Endothelial cell of umbilical vein (primary cell): ENCODE results near the gene CRISPLD2. TPM values are rescaled to one million over a fixed set of nuclear protein-coding genes. Genes with fewer than 3 reads are reported as not detected.

ENCODE experiments used
- BruUV-seq: library from RNA; stranded (reverse); fragments of 400-500 nt; replicated peaks from 2 replicates; lab custom pipeline; 2021; lab: Mats Ljungman, UMichigan
- CTCF ChIA-PET: fragments of 300-600, 350-600 bp; sonication (Branson Sonifier 250); formaldehyde crosslinking; loops from one replicate; lab custom pipeline; 2021; ENCODE audit warnings: antibody characterized with exemption, inconsistent platforms; lab: Charles Lee
- POLR2A ChIA-PET: fragments of 300-600, 350-600 bp; sonication (Branson Sonifier 250); formaldehyde crosslinking; loops from one replicate; lab custom pipeline; 2021; ENCODE audit warnings: antibody characterized with exemption, inconsistent platforms; lab: Charles Lee
- DNase-seq: peaks from one replicate; pipeline ENCODE4 v3.0.0-alpha.2; 2011; ENCODE audit warnings: low read depth, low spot score
- FAIRE-seq: peaks from 2 replicates; lab custom pipeline; 2011; peaks lifted over from hg19 to GRCh38; lab: Jason Lieb, UNC
- H2AFZ ChIP-seq: 2 replicates; pipeline ENCODE4 v1.6.0; 2012; ENCODE audit warnings: low read depth, low read length, control low read depth, inconsistent platforms
- H3K27ac ChIP-seq: 2 replicates; pipeline ENCODE4 v1.5.1; 2011; ENCODE audit warnings: low read depth, mild to moderate bottlenecking, control low read depth, low read length, moderate library complexity; ENCODE audit not compliant: insufficient read depth
- H3K27me3 ChIP-seq, 2 experiments: 2 replicates each; pipeline versions ENCODE4 v1.6.0 to v1.6.1; 2011; ENCODE audit warnings: low read length in 2 of 2, mixed read lengths in 1 of 2; ENCODE audit not compliant: control insufficient read depth in 2 of 2, insufficient read depth in 2 of 2
- H3K36me3 ChIP-seq, 2 experiments: 2 replicates in 1 of 2; 3 replicates in 1 of 2; pipeline ENCODE4 v1.5.1; 2011; ENCODE audit warnings: low read length in 2 of 2, mild to moderate bottlenecking in 1 of 2, moderate library complexity in 1 of 2; ENCODE audit not compliant: control insufficient read depth in 2 of 2, insufficient read depth in 2 of 2; ENCODE audit errors: extremely low read depth in 1 of 2
- H3K4me1 ChIP-seq: 3 replicates; pipeline ENCODE4 v1.5.1; 2011; ENCODE audit warnings: mild to moderate bottlenecking, low read length; ENCODE audit not compliant: control insufficient read depth, insufficient read depth; ENCODE audit errors: extremely low read depth
- H3K4me2 ChIP-seq: 2 replicates; pipeline ENCODE4 v1.6.1; 2011; ENCODE audit warnings: low read length, control low read depth, mixed read lengths; ENCODE audit not compliant: insufficient read depth
- H3K4me3 ChIP-seq, 3 experiments: fragments of 200-600 bp in 1 of 3; sonication (generic), shearing (Covaris generic) in 1 of 3; replicated peaks in 1 of 3; 2 replicates each; pipeline ENCODE4 v1.5.1; 2011 to 2016; ENCODE audit warnings: control low read depth in 3 of 3, low read length in 3 of 3, mild to moderate bottlenecking in 2 of 3, inconsistent platforms in 1 of 3, low read depth in 1 of 3, moderate library complexity in 1 of 3; ENCODE audit not compliant: insufficient read depth in 1 of 3
- H3K79me2 ChIP-seq: 2 replicates; pipeline ENCODE4 v1.6.0; 2012; ENCODE audit warnings: low read length, inconsistent platforms; ENCODE audit not compliant: control insufficient read depth, insufficient read depth
- H3K9ac ChIP-seq: replicated peaks from 2 replicates; pipeline ENCODE3; 2011; ENCODE audit warnings: low read length, control low read depth; ENCODE audit not compliant: insufficient read depth; ENCODE audit errors: extremely low read depth
- H3K9me1 ChIP-seq: replicated peaks from 3 replicates; pipeline ENCODE4 v1.6.0; 2011; ENCODE audit warnings: mild to moderate bottlenecking, low read length; ENCODE audit not compliant: control insufficient read depth, insufficient read depth; ENCODE audit errors: extremely low read depth
- H3K9me3 ChIP-seq: replicated peaks from 2 replicates; pipeline ENCODE4 v1.5.1; 2012; ENCODE audit warnings: low read length, inconsistent platforms; ENCODE audit not compliant: control insufficient read depth, insufficient read depth
- H4K20me1 ChIP-seq: replicated peaks from 2 replicates; pipeline ENCODE3; 2011; ENCODE audit warnings: mild to moderate bottlenecking, low read length; ENCODE audit not compliant: control insufficient read depth, insufficient read depth; ENCODE audit errors: extremely low read depth
- CTCF ChIP-seq, 2 donors: IDR thresholded peaks; 1 replicate in 1 of 2; 2 replicates in 1 of 2; pipeline ENCODE4 v1.5.1; 2011; ENCODE audit warnings: low read length in 2 of 2, mild to moderate bottlenecking in 2 of 2, moderate library complexity in 2 of 2, control low read depth in 1 of 2, inconsistent platforms in 1 of 2, low read depth in 1 of 2; ENCODE audit not compliant: insufficient read depth in 1 of 2; ENCODE audit errors: extremely low read depth in 1 of 2
- EZH2 ChIP-seq: IDR thresholded peaks from 2 replicates; pipeline ENCODE4 v1.6.1; 2012; ENCODE audit warnings: borderline replicate concordance, low read depth, mild to moderate bottlenecking, moderate library complexity, low read length, inconsistent platforms; ENCODE audit not compliant: severe bottlenecking
- FOS ChIP-seq: IDR thresholded peaks from 2 replicates; pipeline ENCODE4 v1.6.1; 2011; ENCODE audit warnings: mild to moderate bottlenecking, low read length, moderate library complexity, borderline replicate concordance; ENCODE audit not compliant: insufficient read depth
- GATA2 ChIP-seq: IDR thresholded peaks from 2 replicates; pipeline ENCODE4 v1.7.0; 2011; ENCODE audit warnings: low read depth, mild to moderate bottlenecking, moderate library complexity, mixed read lengths, low read length; ENCODE audit not compliant: insufficient read length, insufficient read depth
- JUN ChIP-seq: IDR thresholded peaks from 2 replicates; pipeline ENCODE4 v1.6.1; 2011; ENCODE audit warnings: borderline replicate concordance, low read depth; ENCODE audit not compliant: insufficient read length, insufficient read depth
- MYC ChIP-seq: IDR thresholded peaks from one replicate; pipeline ENCODE4 v1.6.1; 2011; ENCODE audit warnings: mild to moderate bottlenecking, low read depth, low read length
- POLR2A ChIP-seq: IDR thresholded peaks from 2 replicates; pipeline ENCODE4 v1.6.1; 2012; ENCODE audit warnings: low read depth, mild to moderate bottlenecking, control low read depth, low read length
- POLR2AphosphoS5 ChIP-seq: IDR thresholded peaks from 2 replicates; pipeline ENCODE4 v1.6.1; 2012; ENCODE audit warnings: low read depth, mild to moderate bottlenecking, control low read depth, low read length, moderate library complexity; ENCODE audit not compliant: insufficient read depth
- dilution Hi-C: fragments of 300-500 bp; cut with MboI; formaldehyde crosslinking; loops from one replicate; pipeline ENCODE4 v1.15.0; 2019; ENCODE audit warnings: low sequenced_read_pairs; ENCODE audit not compliant: extremely low pct_ligation_motif_present
- intact Hi-C: fragments of 100-400 bp; cut with micrococcal nuclease; formaldehyde crosslinking; loops from one replicate; pipeline ENCODE4 v1.10.0; 2022
- polyA plus RNA-seq, 4 experiments: library from polyadenylated mRNA; depleted of rRNA in 3 of 4; stranded (reverse) in 3 of 4; unstranded in 1 of 4; fragments of >200 nt; gene quantifications; 2 replicates each; pipeline versions ENCODE4 v1.2.1 to v1.2.3, GENCODE V29; 2011 to 2012; ENCODE audit warnings: missing spikeins in 1 of 4
- total RNA-seq: library from RNA; stranded (reverse); gene quantifications from 2 replicates; pipeline ENCODE4 v1.2.3, GENCODE V29; 2021
- TF ChIP-seq, protein P1 (sequence below): IDR thresholded peaks from 2 replicates; pipeline ENCODE4 v1.6.1; 2011; ENCODE audit not compliant: insufficient read depth, insufficient read length

CRISPLD2 gene
- total and polyA plus RNA-seq, 2 donors (not counting 3 experiments of a cell fraction or from before 2014, with no cell fraction given), result 0.14 to 0.73 TPM

- no peak overlapping the region for H3K27ac ChIP-seq
- no peak overlapping the region for H3K4me3 ChIP-seq
- H3K9me3 ChIP-seq, result no peaks in the 10 kb centered on the region
- no peak for FAIRE-seq
- CTCF ChIA-PET, result no interaction called here
- no peaks in the 10 kb centered on the region for H4K20me1 ChIP-seq
- POLR2A ChIA-PET, result no interaction called here
- no peak for DNase-seq
- H3K79me2 ChIP-seq, result no peaks in the 10 kb centered on the region
- H3K4me2 ChIP-seq, result no peak overlapping the region
- H3K27me3 ChIP-seq, result peaks cover 0 to 2% of the 10 kb centered on the region in 2 experiments
- no peaks in the 10 kb centered on the region for H3K36me3 ChIP-seq
- BruUV-seq, result no TSS peak
- dilution Hi-C loops, result no loop called here
- no peak overlapping the region for H2AFZ ChIP-seq
- TF ChIP-seq EZH2 (no peak), CTCF (IDR thresholded peaks at IDR 0.05; ENCODE audit: extremely low read depth in 1 of 2, insufficient read depth in 1 of 2, low read depth in 1 of 2, low read length in 2 of 2) (no peak), FOS (no peak), POLR2A (no peak), POLR2AphosphoS5 (no peak), GATA2 (no peak), JUN (no peak), MYC (no peak)
- TF ChIP-seq, protein P1, sequence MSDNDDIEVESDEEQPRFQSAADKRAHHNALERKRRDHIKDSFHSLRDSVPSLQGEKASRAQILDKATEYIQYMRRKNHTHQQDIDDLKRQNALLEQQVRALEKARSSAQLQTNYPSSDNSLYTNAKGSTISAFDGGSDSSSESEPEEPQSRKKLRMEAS, result no peak
- intact Hi-C loops, result no loop called here
- no peak overlapping the region for H3K9ac ChIP-seq
- no peaks in the 10 kb centered on the region for H3K9me1 ChIP-seq
- no peaks in the 10 kb centered on the region for H3K4me1 ChIP-seq
Measured at GRCh38 chr16:84893849-84894599, 74.2 kb downstream of the CRISPLD2 start.
